GM03348 (cell line): ENCODE measurements around the gene LETM1.

Experiments used
- DNase-seq: peaks from one replicate; pipeline ENCODE4 v3.0.0; 2012; ENCODE audit warnings: low spot score

The LETM1 gene

DNA sequence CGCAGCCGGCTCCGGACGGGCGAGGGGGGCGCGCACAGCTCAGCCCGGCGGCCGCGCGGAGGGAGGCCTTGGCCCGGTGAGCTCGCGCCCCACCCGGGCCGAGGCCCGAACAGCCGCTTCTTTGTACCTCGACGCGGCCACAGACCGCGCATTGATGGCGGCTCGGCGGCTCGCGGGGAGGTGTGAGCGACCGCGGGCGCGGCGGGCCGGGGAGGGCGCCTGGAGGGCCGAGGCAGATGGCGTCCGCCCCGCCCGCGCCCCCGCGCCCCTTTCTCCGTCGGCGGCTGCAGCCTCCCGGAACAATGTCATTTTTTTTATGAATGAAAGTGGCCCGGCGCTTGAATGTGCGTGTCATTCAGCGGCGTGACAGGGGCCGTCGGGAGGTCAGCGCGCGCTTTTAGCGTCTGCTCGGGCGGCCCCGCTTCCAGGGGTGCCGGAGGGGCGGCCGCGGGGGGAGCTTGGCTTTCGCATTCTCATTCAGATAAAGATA is 61.1 kb downstream of the LETM1 start:
- DNase-seq, result no peak

GRCh38 chr4:1793940-1794808 is 61.8 kb downstream of the LETM1 start:
- peak; percentile 36 for DNase-seq

GRCh38 chr4:1793496-1793840 is 62.5 kb downstream of the LETM1 start:
- peak; percentile 76 for DNase-seq

- peak; percentile 95 for DNase-seq
Measured at GRCh38 chr4:1792832-1793495, 63.0 kb downstream of the LETM1 start, which contains the start of gene FGFR3. FGFR3 (plus strand) TSS chr4:1793293; CDS start chr4:1793935, 642 bp downstream.

DNA sequence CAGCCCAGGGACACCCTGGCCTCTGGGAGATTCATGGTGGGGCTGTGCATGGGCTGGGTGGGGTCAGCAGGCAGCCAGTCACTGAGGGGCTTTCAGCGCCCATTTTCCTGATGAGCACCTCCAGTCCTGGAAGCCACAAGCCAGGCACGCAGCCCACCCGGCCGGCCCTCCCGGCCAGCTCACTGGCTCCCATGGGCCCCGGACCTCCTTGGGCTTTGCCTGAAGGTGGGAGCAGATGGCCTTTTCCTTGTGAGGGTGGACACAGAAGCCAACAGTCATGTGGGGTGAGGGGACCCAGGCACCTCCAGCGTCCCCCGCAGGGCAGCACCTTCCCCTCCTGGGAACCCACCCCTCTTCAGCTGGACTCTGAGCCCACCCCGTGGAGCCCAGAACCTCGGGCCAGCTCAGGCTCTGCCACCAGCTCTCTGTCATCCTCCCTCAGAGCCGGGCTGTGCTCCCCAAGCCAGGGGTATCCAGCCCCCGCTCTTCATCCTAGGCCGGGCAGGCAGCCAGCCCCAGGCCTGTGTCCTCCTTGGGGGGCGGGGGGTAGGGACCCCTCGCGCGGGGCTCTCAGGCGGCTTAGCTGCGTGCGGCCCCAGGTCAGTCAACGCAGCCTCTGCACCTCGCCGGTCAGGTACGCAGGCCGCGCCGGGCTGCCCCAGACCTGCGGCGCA is 63.7 kb downstream of the LETM1 start:
- no peak for DNase-seq

DNA sequence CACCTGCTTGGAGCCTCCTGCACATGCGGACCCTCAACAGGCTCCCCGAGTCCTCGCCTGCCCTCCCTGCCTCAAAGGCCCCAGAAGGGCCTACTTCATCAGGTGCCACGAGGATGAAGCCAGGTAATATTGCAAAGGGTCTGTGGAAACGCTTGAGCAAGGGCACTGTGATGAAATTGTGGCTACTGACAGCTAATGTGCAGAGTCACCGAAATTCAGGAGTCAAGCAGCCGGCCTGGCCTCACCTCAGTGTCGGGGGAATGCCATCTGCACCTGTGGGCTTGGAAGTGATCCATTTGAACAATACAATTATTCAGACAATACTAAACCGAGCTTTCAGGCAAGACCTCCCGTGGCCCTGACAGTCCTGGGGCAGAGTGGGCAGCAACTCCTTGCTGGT is 66.0 kb downstream of the LETM1 start:
- no peak for DNase-seq

DNA sequence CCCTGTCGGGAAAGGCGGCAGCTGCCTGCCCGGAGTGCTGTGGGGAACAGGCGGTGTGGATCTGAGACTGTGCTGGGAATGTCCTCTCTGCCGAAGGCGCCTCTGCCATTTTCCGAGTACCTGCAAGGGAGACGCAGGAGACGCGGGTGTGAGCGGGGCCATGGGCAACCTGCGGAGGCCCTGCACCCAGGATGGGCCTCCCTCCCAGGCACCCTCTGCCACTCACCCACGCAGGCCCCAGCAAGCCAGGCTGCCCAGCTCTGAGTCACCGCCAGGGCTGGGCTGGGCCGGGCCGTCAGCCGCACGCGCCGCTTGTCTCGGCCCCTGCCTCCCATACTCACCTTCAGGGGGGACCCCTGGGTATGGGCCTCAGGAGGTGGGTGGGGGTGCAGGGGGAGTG is 66.4 kb downstream of the LETM1 start:
- no peak for DNase-seq

DNA sequence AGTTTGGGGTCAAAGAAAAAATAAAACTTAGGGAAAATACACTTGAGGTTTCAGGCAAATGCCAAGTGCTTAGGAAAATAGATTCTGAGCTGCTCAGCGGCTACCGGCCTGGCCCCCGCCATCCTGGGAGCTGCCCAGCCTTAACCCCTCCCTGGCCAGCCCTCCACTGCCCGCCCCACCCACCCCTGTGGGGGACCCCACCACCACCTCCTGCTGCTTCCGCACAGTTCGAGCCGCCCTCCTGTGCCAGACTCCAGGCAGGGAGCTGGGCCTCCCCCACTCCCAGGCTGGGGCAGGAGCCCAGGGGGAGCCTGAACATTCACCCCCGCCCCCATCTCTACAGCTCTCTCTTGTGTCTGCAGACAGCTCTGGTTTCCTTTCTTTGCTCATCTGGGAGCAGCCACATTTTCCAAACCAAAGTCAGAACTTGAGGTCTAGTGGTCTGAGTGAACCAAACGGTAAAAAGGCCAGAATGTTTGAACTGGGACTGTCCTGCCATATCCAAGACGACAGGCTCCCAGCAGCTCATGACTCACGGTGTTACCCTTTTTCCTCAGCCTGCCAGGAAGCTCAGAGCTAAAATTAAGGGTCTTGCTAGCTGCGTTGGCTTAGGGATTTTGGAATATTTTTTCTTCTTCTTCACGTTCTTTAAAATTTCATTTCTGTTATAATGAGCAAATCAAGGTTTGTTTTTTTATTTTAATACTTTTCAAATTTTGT is 67.5 kb downstream of the LETM1 start:
- no peak for DNase-seq

DNA sequence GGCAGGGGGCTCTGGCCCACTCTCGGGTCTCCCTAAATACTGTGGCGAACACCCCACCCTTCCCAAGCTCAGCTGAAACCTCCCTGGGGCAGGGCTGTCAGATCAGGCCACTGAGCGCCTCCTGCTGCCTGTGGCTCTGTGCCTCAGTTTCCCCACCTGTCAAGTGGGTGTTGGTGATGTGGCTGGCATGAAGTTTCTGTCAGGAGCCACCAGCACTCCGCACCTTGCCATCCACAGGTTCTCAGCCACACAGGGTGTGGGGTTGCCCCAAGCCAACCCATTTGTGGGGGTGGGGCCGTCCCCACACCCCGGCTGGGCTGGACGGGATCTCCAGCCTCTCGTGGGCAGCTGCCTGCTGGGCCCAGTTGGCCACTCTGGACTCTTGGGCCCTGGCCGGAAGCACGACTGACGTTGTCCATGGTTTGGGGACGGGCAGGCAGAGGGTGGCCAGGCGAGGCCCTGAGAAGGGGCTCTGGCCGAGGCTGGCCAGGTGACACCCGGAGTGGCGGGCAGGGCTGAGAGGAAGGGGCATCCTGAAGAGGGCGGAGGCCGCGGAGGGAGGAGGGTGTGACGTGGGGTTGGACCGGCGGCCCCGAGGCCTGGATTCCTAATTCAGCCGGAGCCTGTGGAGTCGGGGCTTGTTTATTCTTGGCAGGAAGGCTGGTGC is 68.4 kb downstream of the LETM1 start:
- DNase-seq, result no peak

GRCh38 chr4:1786544-1787362 is 69.2 kb downstream of the LETM1 start:
- no peak for DNase-seq

- DNase-seq, result no peak
Measured at GRCh38 chr4:1785592-1785991, 70.4 kb downstream of the LETM1 start.

- no peak for DNase-seq
Measured at GRCh38 chr4:1784789-1785591, 71.0 kb downstream of the LETM1 start.

- no peak for DNase-seq
Measured at GRCh38 chr4:1784395-1784788, 71.6 kb downstream of the LETM1 start.

DNA sequence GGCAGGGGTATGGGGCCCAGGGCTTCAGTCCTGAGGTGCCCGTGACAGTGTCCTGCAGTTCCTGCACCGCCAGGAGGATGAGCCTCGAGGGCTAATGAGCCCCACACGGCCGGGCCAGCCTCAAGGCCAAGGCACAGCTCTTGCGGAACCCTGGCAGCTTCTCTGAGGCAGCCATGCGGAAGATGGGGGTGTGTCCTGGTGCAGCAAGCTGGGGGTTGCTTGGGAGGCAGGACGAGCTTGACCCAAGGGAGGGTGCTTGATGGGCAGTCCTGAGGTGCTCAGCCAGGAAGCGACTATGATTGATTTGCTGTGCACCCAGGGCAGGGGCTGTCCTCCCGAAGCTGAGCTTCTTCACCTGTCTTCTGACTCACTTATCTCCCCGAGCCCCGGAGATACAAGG is 72.0 kb downstream of the LETM1 start:
- DNase-seq, result no peak

- DNase-seq, result no peak
Measured at GRCh38 chr4:1783015-1783414, 72.9 kb downstream of the LETM1 start.

DNA sequence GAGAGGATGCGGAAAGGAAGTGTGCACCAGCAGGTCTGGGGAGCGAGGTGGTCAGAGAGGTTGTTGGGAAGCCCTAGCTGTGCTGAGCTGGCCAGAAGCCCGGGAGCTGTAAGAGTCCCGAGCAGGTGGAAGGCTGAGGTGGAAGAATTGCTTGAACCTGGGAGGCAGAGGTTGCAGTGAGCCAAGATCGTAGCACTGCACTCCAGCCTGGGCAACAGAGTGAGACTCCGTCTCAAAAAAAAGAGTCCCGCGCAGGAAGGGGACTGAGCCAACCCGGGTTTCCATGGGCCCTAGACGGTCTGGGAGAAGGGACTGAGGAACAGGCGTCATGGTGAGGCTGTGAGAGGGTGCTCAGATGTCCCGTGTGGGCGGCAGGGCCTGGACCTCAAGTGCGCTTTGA is 75.5 kb downstream of the LETM1 start:
- no peak for DNase-seq

GRCh38 chr4:1779588-1780382 is 76.2 kb downstream of the LETM1 start:
- no peak for DNase-seq

DNA sequence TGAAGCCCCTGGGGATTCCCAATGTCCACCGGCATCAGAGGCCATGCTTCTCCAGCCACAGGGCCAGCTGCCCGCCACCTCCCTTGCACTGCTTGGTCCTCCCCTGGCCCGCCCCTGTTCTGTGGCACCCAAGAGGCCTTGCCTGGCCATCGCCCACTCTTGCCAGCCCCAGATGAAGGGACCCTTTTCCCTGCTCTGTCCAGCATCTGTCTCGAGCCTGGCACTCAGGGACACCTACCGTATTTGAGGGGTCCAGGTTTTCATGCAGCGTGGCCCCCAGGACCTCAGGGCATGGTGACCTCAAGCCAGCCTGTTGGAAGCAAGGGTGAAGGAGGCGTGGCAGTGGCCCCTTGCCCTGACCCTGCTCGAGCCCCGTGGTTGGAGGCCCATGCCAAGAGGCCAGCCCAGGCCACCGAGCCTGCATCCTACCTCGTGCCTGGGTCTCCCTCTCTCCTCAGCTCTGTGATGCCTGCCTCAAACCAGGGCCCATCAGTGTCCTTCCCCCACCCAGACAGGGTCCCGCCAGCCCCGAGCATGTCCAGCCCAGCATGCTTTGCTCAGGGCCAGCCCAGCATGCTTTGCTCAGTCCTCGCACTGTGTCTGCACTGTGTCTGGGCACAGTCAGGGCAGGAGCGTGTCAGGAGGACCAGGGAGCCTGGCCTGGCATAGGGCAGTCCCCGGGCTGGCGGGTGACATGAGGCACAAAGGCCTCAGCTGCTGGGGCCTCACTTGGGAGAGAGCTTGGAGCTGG is 77.1 kb downstream of the LETM1 start:
- no peak for DNase-seq
